Bronchial epithelial cell (primary cell): ENCODE measurements around the gene SEL1L2. TPM values are rescaled to one million over a fixed set of nuclear protein-coding genes. Genes with fewer than 3 reads are reported as not detected.
A peak's percentile ranks its signal among the peaks of the same experiment; 100 is the strongest.

ENCODE experiments used
- DNase-seq: peaks from one replicate; pipeline ENCODE4 v3.0.0-alpha.2; 2010; ENCODE audit warnings: low read depth
- FAIRE-seq: peaks from 2 replicates; lab custom pipeline; 2011; peaks lifted over from hg19 to GRCh38; lab: Jason Lieb, UNC
- H3K27me3 ChIP-seq: 2 replicates; pipeline ENCODE4 v1.5.1; 2011; ENCODE audit warnings: low read length; ENCODE audit not compliant: control insufficient read depth, insufficient read depth
- H3K36me3 ChIP-seq: 2 replicates; pipeline ENCODE4 v1.5.1; 2011; ENCODE audit warnings: low read length; ENCODE audit not compliant: control insufficient read depth, insufficient read depth
- H3K4me3 ChIP-seq: 2 replicates; pipeline ENCODE4 v1.5.1; 2011; ENCODE audit warnings: mild to moderate bottlenecking, low read depth, low read length, control low read depth
- CTCF ChIP-seq: IDR thresholded peaks from 2 replicates; pipeline ENCODE4 v1.5.1; 2011; ENCODE audit warnings: mild to moderate bottlenecking, moderate library complexity, low read length, control low read depth, inconsistent platforms; ENCODE audit not compliant: insufficient read depth, severe bottlenecking
- total RNA-seq: library from RNA; depleted of rRNA; stranded (reverse); fragments of >200 nt; gene quantifications from 2 replicates; pipeline ENCODE4 v1.2.1, GENCODE V29; 2014

Gene SEL1L2
- total RNA-seq, 1 donor from 2014 or later: not detected

GRCh38 chr20:13814672-13815071 is 175.7 kb downstream of the SEL1L2 start:
- no peaks in the 10 kb centered on the region for H3K27me3 ChIP-seq
- DNase-seq: no peak
- H3K4me3 ChIP-seq: no peak overlapping the region
- peaks cover 9% of the 10 kb centered on the region for H3K36me3 ChIP-seq
- no peak for FAIRE-seq
- TF ChIP-seq CTCF: no peak

DNA sequence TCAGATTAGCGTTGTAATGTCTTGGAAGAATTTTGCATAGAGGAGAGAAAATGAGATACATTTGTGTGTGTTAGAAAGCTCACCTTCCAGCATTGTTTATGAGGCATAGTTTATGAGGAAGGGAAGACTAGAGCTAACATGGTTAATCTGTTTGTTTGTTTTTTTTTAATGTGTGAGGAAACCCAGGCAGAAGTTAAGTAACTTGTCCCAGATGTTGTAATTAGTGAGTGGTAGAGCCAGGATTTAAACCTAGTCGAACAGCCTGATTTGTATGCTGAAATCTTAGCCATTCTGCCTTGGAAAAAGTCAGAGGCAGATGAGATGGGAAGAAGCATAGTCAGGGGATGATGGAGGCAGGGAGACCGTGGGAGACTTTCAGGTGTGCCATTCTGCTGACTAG is 176.5 kb downstream of the SEL1L2 start:
- FAIRE-seq (no peak), DNase-seq (no peak)
- no peak for TF ChIP-seq CTCF
- Histone ChIP-seq H3K4me3 (no peak overlapping the region), H3K36me3 (peaks cover 11% of the 10 kb centered on the region), H3K27me3 (no peaks in the 10 kb centered on the region)

GRCh38 chr20:13810446-13810845 is 180.0 kb downstream of the SEL1L2 start:
- no peak for FAIRE-seq
- H3K36me3 ChIP-seq: peaks cover 11% of the 10 kb centered on the region
- TF ChIP-seq CTCF: no peak

GRCh38 chr20:13809855-13810254 is 180.6 kb downstream of the SEL1L2 start:
- DNase-seq (no peak), FAIRE-seq (no peak)
- no peaks in the 10 kb centered on the region for H3K27me3 ChIP-seq
- peaks cover 11% of the 10 kb centered on the region for H3K36me3 ChIP-seq
- no peak overlapping the region for H3K4me3 ChIP-seq
- TF ChIP-seq CTCF: no peak

More at GRCh38 chr20:13810446-13810845, 180.0 kb downstream of the SEL1L2 start:
- no peak for DNase-seq
- Histone ChIP-seq H3K27me3 (no peaks in the 10 kb centered on the region), H3K4me3 (no peak overlapping the region)

- no peaks in the 10 kb centered on the region for H3K27me3 ChIP-seq
- TF ChIP-seq CTCF: no peak
- FAIRE-seq: no peak
- no peak for DNase-seq
- no peak overlapping the region for H3K4me3 ChIP-seq
- H3K36me3 ChIP-seq: peaks cover 11% of the 10 kb centered on the region
Measured at GRCh38 chr20:13809373-13809772, 181.0 kb downstream of the SEL1L2 start.

GRCh38 chr20:13800728-13801134 is 189.7 kb downstream of the SEL1L2 start:
- Histone ChIP-seq H3K4me3 (no peak overlapping the region), H3K27me3 (no peaks in the 10 kb centered on the region), H3K36me3 (peaks cover 6% of the 10 kb centered on the region)
- no peak for TF ChIP-seq CTCF
- FAIRE-seq (peak; percentile 97), DNase-seq (peak; percentile 95)
